Activated CD4-positive, alpha-beta T cell treated with anti-CD3 and anti-CD28 coated beads, Interleukin-2, Interleukin-6, amounts not matched to agents 100 ng/mL and 50 ng/mL, durations not matched to agents 16 hours and 8 hours (primary cell): Measurements from ENCODE around the gene ZSWIM3.

Source experiments
- DNase-seq: peaks from one replicate; pipeline ENCODE4 v3.0.0-alpha.2; 2020

ZSWIM3 gene

DNA sequence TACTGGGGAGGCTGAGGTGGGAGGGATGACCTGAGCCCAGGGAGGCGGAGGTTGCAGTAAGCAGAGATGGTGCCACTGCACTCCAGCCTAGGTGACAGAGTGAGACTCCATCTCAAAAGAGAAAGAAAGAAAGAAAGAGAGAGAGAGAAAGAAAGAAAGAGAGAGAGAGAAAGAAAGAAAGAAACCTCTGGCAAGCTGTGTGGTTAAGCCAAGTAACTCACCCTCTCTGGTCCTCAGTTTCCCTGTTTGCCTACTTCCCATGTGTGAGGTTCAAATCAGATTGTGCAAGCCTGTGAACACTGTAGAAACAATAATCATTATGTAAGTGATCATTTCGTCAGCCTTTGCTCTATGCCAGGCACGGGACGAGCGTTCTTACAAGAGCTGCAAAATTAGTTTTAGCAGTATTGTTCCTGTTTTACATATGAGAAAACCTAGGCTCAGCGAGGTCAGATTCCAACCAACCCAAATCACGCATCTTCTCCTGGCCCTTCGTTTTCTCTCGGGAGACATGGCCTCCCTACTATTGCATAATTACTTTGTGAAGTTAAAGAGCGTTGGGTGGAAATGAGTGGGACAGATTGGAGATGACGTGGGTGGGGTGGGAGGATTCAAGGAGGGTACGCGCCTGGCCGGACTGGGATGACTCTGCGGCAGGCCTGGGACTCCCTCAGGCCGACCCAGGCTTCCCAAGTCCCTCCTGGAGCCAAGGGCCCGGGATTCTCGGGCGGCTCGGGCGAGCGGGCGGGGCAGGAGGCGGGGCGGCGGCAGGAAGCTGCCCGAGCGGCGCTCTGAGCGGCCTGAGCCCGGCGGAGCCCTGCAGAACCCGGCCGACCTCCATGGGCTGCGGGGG is 24.2 kb upstream of the ZSWIM3 start, which contains the start of gene SNX21:
TSS of gene SNX21 (plus strand) at position 770 of the 853 bp plus-strand sequence. CDS start 121 bp downstream, outside the sequence.
- peak; percentile 57 for DNase-seq

DNA sequence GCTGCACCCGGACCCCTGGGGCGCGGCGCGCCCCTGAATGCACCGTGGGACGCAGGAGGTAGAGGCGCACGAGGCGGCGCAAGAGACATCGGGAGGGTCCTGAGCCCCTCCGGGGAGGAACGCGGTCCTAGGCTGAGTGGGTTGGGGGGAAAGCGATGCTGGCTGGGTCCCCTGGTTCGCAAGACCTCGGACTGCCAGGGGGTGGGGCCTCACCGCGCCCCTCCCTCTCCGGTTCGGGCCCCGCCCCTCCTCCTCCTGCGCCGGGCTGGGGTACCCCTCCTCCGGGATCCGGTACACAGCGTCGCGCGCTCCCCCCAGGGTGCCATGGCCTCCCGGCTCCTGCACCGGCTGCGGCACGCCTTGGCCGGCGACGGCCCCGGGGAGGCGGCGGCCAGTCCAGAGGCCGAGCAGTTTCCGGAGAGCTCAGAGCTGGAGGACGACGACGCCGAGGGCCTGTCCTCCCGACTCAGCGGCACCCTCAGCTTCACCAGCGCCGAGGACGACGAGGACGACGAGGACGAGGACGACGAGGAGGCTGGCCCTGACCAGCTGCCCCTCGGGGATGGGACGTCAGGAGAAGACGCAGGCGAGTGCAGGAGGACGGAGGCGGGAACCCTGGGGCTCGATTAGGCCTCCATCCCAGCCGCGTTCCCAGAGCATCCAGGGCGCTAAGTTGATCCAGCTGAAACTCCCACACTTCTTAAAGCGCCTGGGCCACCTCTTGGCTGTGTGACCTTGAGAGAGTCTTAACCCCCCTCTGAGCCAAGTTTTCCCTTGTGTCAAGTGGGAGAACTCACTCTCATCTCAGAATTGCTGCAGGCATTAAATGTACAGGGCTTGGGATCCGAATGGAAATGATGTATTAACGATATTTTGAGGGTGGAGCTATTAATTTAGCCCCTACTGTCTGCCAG is 23.3 kb upstream of the ZSWIM3 start:
- DNase-seq, result peak; percentile 39

DNA sequence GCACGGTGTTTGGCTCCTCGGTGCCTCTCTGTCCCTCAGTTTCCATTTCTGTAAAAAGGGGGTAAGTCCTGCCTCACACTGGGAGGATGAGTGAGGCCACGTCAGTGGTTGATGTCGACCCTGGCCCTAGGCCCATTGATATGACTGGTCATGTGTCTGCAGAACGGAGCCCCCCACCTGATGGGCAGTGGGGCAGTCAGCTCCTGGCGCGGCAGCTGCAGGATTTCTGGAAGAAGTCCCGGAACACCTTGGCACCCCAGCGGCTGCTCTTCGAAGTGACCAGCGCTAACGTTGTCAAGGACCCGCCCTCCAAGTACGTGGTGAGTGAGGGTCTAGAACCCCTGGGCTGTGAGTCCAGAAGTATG is 22.6 kb upstream of the ZSWIM3 start:
- no peak for DNase-seq

DNA sequence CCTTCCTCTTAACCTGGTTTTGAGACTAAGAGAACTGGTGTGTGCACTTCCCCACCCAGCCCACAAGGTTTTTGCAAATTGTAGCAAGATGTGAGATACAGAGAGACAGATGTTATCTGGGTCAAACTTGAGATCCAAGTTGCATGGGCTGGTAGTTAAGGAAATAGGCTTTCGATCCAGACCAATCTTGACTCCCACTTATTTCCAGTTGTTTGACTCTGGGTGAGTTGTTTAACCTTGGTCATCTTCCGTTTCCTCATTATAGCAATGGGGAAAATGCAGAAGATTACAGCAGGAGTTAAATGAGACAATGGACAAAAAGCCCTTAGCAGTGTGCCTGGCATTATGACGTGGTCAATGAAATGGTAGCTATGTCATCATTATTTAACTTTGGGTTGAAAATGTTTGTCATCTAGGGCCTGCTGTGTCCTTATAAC is 22.1 kb upstream of the ZSWIM3 start:
- no peak for DNase-seq

DNA sequence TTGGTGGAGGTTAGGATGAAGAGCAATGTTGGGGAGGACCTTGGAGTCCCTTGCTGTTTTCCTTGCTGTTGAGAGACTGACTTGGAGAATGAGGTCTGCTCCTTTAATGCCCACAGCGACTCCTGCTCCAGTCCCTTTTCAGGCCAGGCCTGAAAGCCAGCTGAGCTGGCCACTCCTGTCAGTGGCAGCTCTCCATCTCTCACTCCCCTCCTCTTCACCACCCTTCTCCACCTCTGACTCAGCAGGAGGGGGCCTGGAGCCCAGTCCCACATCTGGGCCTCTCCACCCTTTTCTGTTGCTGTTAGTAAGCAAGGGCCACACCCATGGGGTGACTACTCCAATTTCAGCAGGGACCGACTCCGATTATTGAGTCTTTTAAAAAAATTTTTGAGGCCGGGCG is 21.6 kb upstream of the ZSWIM3 start:
- DNase-seq, result no peak

DNA sequence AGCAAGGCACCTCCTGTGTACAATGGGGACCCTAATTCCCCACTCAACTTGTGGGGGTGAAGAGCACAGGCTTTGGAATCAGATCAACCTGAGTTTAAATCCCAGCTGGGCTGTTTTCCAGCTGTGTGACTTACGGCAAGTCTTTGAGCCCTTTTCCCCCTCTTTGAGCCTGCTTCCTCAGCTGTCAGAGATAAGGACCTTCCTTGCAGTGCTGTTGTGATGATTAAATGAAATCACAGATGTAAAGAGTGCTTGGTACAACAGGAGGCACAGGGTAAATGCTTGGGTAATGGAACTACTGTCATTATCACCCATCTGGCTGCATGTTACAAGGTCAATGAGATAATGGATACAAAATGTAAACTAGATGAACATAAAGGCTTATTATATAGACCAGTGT is 20.6 kb upstream of the ZSWIM3 start:
- DNase-seq, result no peak

DNA sequence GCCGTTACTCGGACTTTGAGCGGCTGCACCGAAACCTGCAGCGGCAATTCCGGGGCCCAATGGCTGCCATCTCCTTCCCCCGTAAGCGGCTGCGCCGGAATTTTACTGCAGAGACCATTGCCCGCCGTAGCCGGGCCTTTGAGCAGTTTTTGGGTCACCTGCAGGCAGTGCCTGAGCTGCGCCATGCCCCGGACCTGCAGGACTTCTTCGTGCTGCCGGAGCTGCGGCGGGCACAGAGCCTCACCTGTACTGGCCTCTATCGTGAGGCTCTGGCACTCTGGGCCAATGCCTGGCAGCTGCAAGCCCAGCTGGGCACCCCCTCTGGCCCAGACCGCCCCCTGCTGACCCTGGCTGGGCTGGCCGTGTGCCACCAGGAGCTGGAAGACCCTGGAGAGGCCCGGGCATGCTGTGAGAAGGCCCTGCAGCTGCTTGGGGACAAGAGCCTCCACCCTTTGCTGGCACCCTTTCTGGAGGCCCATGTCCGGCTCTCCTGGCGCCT is 16.7 kb upstream of the ZSWIM3 start:
- no peak for DNase-seq

DNA sequence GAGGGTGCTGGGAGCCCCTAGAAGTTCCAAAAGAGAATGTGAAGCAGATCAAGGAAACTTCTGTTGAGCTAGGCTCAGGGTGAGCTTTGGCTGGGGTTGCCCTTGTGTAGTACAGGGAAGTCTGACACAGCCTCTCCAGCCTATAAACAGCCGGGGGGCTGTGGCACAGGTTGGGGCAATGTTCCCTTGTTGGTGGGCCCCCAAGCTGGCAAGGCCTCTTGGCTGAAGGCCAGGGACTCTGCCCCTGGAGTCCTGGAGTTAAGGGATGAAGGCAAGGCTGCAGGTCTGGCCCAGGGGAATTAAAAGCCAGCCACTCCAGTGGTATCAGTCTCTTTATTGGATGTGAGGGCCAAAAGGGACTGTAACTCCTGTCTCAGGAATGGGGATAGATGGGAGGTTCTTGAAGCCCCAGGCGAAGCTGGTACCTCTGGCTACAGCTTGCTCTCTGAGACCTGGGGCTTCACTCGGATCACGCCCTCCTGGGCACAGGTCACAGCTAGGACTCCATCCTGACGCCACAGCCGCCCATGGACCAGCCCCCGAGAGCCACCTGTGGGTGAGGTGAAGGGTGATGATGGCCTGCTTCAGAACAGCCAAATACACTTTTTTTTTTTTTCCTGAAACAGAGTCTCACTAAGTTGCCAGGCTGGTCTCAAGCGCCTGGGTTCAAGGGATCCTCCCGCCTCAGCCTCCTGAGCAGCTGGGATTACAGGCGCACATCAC is 15.8 kb upstream of the ZSWIM3 start:
- no peak for DNase-seq

DNA sequence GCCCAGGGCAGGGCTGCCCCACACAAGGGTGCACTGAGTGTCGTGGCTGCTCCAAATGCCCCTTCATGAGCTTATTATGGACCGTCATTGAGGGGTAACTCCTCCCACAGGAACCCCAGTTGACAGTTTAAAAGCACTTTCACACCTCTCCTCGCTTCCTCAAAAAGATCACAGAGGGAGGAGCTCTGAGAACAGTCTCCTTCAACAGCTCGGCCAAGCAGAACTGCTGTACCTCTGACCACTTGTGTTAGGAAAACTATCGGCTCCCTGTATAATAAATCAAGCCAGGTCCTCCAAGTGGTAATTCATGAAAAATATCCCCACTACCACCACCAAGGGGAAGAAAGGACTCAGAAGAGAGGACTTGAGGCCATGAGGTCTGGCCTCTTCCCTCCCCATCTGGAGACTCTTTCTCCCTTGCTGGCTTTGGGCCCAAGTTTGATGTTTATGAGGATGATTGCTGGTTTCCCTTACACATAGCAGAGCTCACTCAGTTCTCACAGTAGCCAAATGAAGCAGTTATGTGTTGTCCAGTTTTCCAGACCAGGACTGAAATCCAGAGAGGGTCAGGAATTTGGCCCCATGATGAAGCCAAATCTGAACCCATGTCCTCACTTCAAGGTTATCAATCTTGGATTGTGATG is 15.1 kb upstream of the ZSWIM3 start:
- DNase-seq, result no peak

DNA sequence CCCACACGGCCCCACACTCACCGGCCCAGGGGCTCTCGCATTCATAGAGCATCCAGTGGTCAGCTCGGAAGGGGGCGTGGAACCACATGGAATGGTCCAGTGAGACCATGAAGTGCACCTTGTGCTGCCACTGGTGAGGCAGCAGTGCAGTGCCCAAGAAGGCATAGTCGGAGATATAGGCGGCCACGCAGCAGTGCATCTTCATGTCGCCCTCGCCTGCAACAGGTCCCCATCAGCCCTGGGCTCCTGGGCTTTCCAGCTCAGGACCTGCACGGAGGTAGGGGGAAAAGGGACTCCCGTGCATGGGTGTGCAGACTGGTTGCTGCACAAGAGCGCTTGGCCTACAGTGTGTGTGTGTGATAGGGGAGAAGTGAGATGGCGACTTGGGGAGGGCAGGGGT is 13.9 kb upstream of the ZSWIM3 start:
- no peak for DNase-seq

DNA sequence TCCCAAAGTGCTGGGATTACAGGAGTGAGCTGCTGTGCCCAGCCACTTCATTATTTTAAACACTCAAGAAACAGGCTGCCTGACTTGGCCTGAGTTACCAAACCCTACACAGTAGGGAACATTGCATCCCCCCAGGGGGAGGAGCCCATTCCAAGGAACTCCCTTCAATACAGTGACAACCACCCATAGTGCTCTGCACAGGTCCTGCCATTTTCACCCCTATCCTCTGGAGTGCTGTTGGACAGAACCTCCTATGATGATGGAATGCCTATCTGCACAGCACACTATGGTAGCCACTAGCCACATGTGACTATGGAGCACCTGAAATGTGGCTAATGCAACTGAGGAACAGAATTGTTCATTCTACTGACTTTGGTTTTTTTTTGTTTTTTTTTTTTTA is 12.0 kb upstream of the ZSWIM3 start:
- no peak for DNase-seq

DNA sequence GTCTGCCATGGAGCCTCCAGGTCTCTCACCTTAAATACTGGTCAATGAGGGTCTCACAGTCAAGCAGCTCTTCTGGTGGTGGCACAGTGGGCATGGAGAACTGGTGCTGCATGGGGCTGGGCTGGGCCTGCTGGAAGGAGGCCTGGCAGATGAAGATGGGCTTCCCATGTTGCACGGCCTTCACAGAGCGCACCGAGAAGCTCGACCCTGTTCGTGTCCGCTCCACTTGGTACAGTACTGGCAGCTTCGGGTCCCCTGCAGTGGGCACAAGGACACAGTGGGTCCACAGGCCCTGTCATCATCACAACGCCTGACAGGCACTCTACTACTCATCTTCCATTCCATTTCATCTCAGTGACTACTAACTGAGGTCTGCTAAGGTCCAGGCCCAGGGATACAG is 9.0 kb upstream of the ZSWIM3 start:
- no peak for DNase-seq

DNA sequence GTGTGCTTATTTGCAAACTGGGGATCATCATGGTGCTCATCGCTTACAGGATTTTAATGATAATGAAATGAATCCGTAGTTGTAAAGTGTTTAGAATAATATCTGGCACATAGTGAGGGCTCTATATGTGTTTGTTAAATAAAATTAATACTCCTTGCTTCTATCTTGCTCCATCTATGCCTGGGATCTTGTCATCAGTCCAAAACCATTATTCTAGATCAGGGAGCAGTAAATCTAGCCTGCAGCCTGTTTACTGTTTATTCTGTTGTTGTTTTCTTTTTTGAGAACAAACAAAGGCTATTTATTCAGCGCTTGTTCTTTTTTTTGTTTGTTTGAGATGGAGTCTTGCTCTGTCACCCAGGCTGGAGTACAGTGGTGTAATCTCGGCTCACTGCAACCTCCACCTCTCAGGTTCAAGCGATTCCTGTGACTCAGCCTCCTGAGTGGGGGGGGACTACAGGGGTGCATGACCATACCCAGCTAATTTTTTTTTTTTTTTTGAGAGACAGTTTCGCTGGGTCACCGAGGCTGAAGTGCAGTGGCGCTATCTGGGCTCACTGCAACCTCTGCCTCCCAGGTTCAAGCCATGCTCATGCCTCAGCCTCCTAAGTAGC is 8.3 kb upstream of the ZSWIM3 start:
- DNase-seq, result no peak

DNA sequence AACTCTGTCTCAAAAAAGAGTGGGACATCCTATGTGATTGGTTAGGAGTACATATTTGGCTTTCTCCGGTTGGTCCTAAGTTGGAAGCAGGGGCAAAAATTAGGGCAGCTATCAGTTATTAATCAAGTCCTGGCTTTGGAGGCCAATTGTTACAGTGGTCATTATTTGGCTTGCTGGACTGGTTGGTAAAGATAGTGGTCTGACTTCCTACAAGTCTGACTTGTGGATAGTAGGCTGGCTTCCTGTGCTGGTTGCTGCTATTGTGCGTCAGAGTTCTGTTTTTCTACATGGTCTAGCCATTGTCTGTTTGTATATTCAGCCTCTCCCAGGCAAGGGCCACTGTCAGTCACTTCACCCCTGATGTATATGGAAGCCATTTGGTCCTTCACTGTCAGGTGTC is 7.2 kb upstream of the ZSWIM3 start:
- no peak for DNase-seq

DNA sequence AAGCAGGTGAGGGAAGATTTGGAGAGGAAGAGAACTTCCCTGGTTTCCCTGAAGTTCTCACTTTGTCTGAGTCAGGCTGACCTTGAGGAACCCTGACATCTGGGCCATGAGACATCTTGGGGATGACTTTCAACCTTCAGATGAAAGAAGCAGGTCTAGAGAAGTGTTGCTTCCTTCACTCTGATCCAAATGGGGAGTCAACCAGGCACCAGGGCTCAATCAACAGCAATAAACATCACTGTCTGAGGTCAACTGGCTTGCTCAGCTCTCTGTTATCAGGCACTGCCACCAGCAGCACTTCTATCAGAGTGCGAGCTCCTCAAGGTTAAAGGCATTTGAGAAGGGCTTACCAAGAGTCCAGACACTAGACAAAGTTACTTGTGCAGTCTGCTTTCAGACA is 6.5 kb upstream of the ZSWIM3 start:
- DNase-seq, result no peak

DNA sequence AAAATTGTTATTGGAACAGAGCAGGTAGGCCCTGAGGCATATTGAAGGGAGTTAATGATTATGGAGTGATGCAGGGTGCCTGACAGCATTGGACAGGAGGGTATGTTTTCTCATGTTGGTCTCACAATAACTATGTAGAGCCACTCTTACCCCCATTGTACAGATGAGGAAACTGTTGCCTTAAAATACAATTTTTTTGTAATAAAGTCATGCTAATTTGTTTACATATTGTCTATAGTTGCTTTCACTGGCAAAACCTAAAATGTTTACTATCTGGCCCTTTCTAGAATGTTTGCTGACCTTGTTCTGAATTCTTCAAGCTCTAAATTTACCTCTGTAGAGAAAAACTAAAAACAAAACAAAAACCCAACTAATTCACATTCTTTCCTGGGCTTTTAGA is 5.9 kb upstream of the ZSWIM3 start:
- no peak for DNase-seq

DNA sequence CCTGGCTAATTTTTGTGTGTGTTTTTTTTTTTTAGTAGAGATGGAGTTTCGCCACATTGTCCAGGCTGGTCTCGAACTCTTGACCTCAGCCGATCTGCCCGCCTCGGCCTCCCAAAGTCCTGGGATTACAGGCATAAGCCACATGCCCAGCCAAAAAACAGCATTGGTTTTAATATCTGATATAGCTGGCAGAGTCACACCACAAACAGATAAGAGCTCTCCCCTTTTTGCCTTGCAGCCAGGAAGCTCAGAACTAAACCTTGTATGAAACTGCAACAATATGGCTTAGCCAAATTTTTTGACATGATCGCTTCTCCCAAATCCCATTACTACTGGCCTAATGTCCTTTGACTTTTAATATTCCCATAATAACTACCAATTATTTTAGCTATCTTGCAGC is 5.1 kb upstream of the ZSWIM3 start:
- no peak for DNase-seq

DNA sequence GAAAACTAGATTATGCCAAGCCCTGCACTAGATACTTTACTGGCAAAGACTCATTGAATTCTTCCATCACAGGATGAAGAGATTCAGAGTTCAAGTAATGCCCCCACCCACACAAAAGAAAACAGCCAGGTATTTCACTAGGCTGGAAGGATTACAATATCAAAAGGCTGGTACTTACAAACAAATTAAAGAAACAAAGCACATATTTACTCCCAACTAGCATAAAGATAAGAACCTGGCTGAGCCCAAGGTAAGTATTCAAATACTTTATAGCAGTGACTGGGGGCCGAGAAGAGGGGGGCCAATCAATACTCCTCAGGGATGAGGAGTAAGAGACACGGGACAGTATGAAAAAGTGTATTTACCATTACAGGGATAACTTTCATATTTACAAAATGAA is 3.9 kb upstream of the ZSWIM3 start:
- DNase-seq, result no peak

DNA sequence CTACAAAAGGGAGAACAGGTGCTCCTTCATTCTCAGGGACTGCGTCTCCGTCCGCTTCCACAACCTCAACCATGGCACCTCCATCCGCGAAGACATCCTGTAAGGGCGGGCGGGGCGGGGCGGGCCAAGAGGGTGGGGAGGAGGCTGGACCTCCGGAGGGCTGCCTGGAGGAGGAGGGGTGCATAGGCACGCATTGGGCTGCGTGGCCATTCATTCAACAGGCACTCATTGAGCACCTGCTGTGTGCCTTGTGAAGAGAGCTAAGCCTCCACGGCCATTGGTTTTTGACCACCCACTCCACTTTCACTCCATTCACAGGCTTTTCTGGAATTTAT is 435 bp downstream of the ZSWIM3 start:
- peak; percentile 65 for DNase-seq

DNA sequence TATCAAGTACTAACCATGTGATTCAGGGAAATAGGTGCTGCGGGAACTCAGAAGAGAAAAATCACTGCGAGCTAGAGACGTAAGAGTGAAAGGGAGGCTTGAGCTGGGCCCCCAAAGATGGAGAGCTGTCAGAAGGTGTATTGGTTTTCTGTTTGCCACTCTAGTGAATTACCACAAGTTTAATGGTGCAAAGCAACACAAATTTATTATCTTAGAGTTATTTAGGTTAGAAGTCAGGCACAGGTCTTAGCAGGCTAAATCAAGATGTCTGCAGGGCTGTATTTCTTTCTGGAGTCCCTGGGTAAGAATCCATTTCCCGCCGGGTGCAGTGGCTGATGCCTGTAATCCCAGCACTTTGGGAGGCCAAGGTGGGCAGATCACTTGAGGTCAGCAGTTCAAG is 2.5 kb downstream of the ZSWIM3 start:
- no peak for DNase-seq

DNA sequence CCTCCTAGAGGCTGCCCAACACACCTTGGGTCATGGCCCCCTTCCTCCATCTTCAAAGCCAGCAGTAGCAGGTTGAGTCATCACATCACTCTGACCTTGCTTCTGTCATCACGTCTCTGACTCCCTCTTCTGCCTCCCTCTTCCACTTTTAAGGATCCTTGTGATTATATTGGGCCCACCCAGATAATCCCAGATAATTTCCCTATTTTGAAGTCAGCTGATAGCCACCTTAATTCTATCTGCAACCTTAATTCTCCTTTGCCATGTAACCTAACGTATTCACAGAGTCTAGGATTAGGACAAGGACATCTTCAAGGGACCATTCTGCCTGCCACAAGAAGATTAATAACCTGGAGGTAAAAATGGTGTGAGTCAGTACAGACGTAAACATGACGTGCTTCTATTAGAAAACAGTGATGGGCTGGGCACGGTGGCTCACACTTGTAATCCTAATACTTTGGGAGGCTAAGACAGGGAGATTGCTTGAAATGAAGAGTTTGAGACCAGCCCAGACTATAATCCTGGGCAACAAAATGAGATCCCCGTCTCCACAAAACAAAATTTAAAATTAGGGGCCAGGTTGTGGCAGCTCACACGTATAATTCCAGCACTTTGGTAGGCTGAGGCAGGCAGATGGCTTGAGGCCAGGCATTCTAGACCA is 3.3 kb downstream of the ZSWIM3 start:
- DNase-seq, result no peak
